ENCODE results near the gene CDK18. TPM values are rescaled to one million over a fixed set of nuclear protein-coding genes. Genes with fewer than 3 reads are reported as not detected.

The CDK18 gene
- total RNA-seq, 6 experiments from 2014 or later: 6.3 to 22.3 (median 9.7) TPM

- Histone ChIP-seq H3K4me1 (no peaks in the 10 kb centered on the region), H3K27ac (no peak overlapping the region), H3K9me3 (no peaks in the 10 kb centered on the region), H3K27me3 (no peaks in the 10 kb centered on the region), H3K4me3 (no peak overlapping the region), H3K36me3 (no peaks in the 10 kb centered on the region)
- DNase-seq: no peak
- whole genome bisulfite sequencing (ENCODE audit: insufficient coverage, low coverage, low lambda C conversion rate, missing lambda C conversion rate): 89% methylated on average over 1 of the region's 9 CpGs
- intact Hi-C loops (cut with DNase I): no loop called here
- no peak for ATAC-seq
- TF ChIP-seq CTCF (IDR thresholded peaks at IDR 0.05) (no peak), POLR2A (IDR thresholded peaks at IDR 0.05) (no peak)
These were observed 3.9 kb upstream of the CDK18 start for GRCh38 chr1:205500240-205501233.

- Histone ChIP-seq H3K36me3 (no peaks in the 10 kb centered on the region), H3K4me3 (no peak overlapping the region), H3K27me3 (no peaks in the 10 kb centered on the region), H3K9me3 (no peaks in the 10 kb centered on the region), H3K27ac (no peak overlapping the region), H3K4me1 (no peaks in the 10 kb centered on the region)
- DNase-seq: no peak
- WGBS (ENCODE audit: insufficient coverage, low coverage, low lambda C conversion rate, missing lambda C conversion rate): 82% methylated on average over 3 of the region's 3 CpGs
- no peak for ATAC-seq
- intact Hi-C loops (cut with DNase I): no loop called here
- no peak for TF ChIP-seq POLR2A (IDR thresholded peaks at IDR 0.05)
- TF ChIP-seq CTCF (IDR thresholded peaks at IDR 0.05): no peak
These were observed 2.2 kb upstream of the CDK18 start for GRCh38 chr1:205502111-205502810.

- no peaks in the 10 kb centered on the region for H3K27me3 ChIP-seq
- H3K9me3 ChIP-seq: no peaks in the 10 kb centered on the region
- no peak overlapping the region for H3K27ac ChIP-seq
- intact Hi-C loops (cut with DNase I): no loop called here
- DNase-seq (no peak), ATAC-seq (no peak)
- no peak overlapping the region for H3K4me3 ChIP-seq
- no peak for TF ChIP-seq POLR2A (IDR thresholded peaks at IDR 0.05)
- TF ChIP-seq CTCF (IDR thresholded peaks at IDR 0.05): no peak
- H3K4me1 ChIP-seq: no peaks in the 10 kb centered on the region
- WGBS (ENCODE audit: insufficient coverage, low coverage, low lambda C conversion rate, missing lambda C conversion rate): 75% methylated on average over 3 of the region's 3 CpGs
- no peaks in the 10 kb centered on the region for H3K36me3 ChIP-seq
These were observed 1.5 kb upstream of the CDK18 start for GRCh38 chr1:205502992-205503391.

GRCh38 chr1:205505076-205505729, 734 bp downstream of the CDK18 start:
- Histone ChIP-seq H3K9me3 (no peaks in the 10 kb centered on the region), H3K36me3 (no peaks in the 10 kb centered on the region), H3K4me3 (peak overlapping the region; percentile 63 to 79 (median 69)), H3K27me3 (no peaks in the 10 kb centered on the region), H3K27ac (peak overlapping the region; percentile 20 to 24 (median 22)), H3K4me1 (no peaks in the 10 kb centered on the region)
- no peak for TF ChIP-seq CTCF (IDR thresholded peaks at IDR 0.05)
- no peak for TF ChIP-seq POLR2A (IDR thresholded peaks at IDR 0.05)
- intact Hi-C loops (cut with DNase I): no loop called here
- DNase-seq (no peak), ATAC-seq (peak; percentile 2 to 24 (median 14))
- 22% methylated on average over 9 of the region's 18 CpGs for WGBS (ENCODE audit: insufficient coverage, low coverage, low lambda C conversion rate, missing lambda C conversion rate)
